Measurements from ENCODE around the gene ABCG4.
A peak's percentile ranks its signal among the peaks of the same experiment; 100 is the strongest.
"Not testable (repeated sequence)": the region's sequence is repeated elsewhere in the genome, so short reads cannot be mapped to it uniquely, and the experiment has no call there.

ABCG4 gene

DNA sequence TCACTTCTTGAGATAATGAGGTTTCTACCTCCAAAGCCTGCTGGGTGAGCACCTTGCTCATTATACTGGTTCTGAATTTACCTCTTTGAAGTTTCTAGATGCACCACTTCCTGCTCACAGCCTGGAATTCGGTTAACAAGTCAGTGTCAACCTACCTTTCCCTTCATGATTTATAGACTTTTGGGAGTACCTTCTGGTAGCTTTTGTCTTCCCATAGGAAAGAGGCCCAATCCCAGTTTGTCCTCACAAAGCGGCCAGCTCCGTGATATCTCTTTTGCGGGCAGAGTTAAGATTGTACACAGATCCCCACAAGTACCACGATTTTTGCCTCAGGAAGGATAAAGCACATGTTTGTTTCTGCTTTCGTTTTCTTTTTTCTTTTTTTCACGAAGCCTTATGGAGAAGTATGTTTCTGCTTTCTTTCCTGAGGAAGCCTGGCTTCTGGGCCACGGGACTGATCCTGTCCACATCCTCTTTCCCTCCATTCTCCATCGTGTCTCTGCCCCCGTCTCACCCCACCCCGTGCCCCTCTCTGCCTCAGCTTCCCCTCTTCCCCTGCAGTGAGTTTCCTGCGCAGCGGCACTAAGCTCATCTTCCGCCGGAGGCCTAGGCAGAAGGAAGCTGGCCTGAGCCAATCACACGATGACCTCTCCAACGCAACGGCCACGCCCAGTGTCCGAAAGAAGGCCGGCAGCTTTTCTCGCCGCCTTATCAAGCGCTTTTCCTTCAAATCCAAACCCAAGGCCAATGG, 33.2 kb upstream of the ABCG4 start:
- no peak for DNase-seq (ENCODE audit: low read depth, low spot score)

DNA sequence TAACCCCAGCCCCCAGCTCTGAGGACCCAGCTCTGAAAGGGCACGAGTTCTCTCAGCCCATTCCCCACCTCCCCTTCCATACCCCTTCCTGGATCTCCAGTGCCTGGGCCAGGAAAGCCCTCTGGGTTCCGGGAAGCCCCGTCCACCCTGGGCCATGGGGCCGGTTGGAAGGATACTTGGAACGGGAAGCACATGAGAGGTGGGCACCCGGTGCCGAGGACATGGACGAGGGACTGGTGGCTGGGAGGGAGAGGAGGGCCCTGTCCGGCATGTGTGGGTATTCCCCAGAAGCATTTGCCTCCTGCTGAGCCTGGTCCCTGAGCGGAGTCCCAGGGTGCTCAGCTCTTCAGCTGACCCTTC, 32.6 kb upstream of the ABCG4 start:
- DNase-seq (ENCODE audit: low read depth, low spot score): no peak

DNA sequence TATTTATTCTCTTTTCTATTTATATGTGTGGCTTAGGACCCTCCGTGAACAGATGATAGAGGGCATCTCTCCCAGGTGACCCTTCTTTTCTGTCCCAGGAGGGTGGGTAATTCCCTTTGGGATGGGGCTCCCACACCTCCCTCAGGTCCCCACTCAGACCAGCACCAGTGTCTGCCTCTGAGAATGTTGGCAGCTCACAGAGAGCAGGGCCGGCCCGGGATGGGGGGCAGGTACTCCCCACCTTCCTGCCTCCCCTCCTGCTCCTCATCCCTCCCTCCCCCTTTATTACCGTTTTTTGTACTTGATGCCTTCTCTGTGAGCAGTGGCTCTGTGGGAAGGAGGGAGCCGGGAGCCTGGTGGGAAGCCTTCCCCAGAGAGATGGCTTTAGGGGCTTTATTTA, 32.3 kb upstream of the ABCG4 start:
- no peak for DNase-seq (ENCODE audit: low read depth, low spot score)

DNA sequence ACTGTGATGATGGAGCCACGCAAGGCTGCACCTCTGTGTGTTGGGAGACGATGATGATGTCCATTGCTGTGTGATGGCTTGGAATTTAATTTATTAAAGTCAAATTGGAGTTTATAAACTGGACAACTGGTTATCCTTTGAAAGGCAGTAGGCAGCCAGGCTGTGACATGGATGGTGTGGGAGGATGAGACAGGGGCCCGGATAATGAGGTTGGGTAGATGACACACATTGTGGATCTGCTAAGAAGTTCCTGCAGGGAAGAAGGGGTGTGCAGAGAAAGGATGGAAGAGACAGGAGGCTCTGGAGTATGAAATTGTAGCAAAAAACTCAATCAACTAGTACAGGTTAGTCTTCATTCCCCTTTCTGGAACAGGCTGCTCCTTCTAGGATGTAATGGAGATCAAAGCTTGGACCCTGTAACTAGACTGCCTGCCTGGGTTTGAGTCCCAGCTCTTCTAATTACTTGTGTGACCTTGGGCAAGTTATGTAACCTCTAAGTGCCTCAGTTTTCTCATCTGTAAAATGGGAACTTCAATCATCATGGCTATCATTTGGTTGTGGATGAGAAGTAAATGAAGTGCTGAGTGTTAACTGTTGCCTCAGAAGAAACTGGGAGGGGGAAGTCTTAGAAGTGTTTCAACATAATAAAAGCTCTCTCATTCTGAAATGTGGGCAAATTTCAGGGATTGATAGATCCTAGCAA, 31.7 kb upstream of the ABCG4 start:
- DNase-seq (ENCODE audit: low read depth, low spot score): no peak

DNA sequence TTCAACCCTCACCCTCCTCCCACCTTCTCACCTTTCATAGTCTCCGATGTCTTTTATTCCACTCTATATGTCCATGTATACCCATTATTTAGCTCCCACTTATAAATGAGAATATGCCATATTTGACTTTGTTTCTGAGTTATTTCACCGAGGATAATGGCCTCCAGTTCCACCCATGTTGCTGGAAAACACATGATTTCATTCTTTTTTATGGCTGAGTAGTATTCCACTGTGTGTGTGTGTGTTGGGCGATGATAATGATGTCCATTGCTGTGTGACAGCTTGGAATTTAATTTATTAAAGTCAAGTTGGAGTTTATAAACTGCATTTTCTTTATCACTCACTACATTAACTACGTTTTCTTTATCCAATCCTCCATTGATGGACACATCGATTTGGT, 30.6 kb upstream of the ABCG4 start:
- no peak for DNase-seq (ENCODE audit: low read depth, low spot score)

DNA sequence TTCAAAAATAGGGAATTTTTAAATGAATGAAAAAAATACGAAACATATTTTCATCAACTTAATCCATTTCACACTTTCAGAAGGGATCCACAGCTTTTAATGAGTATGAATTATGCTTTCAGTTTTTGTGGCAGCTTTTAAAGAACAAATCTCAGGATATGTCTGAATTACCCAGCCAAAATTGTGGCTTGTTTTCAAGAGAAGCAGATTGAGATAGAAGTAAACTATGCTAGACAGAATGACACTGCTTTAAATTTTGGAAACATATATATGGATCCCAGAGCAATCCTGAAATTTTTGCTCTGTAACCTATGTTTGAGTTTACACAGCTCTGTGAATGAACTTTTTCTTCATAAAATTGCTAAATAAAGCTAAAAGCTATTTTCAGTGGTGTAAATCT, 29.9 kb upstream of the ABCG4 start:
- DNase-seq (ENCODE audit: low read depth, low spot score): no peak

DNA sequence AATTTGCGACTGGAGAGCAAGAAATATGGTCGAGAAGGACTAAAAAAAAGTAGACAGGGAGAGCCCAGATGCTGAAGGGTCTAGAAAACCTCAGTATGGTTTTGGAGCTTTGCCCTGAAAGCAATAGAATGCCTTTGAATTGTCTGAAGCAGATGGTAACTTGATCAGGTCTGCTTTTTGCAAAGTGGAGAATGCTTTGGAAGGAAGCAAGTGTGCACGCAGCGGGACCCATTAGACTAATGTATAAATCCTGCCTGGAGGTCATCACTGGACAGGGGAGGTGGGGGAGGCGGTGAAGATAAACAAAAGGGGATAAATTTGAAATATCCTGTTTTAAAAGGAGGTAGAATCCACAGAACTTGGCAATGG, 28.2 kb upstream of the ABCG4 start:
- no peak for DNase-seq (ENCODE audit: low read depth, low spot score)

DNA sequence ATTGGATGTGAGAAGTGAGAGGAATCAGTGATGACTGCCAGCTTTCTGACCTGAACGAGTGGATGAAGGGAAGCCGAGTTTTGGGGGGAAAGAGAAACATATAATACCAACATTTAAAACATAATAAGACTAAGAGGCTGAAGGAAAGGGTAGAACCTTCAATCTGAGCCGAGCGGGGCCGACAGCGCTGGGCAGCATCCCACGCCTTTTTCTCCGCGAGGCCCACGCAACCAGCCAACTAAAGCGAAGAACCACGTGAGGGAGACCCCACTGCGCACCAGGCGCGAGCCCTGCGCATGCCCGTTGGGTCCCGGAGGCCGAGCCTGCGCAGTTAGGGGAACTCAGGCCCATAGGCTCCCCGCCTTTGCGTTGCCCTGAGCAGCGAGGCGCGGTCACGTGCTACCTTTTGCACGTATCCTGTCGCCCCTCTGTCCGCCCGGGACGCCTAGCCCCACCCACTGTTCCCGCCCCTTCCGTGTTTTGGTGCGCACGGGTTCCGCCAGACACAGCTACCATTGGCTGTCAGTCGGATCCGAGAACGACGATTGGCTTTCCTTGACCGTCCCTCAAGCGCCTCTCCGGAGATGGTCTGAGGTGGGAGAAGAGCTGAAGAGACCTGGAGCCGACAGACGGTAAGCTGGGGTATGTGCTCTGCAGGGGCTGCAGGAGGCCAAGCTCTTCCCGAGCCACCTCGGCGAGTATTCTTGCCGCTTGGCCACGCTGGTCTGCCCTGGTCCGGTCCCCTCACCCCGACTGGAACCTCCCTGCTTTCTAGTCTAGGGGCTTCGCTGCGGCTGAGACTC, 27.6 kb upstream of the ABCG4 start, which contains the start of gene HINFP:
HINFP (plus strand) TSS at position 573 of the 803 bp plus-strand sequence. CDS start 5,365 bp downstream, outside the sequence.
- peak; percentile 98 for DNase-seq (ENCODE audit: low read depth, low spot score)

DNA sequence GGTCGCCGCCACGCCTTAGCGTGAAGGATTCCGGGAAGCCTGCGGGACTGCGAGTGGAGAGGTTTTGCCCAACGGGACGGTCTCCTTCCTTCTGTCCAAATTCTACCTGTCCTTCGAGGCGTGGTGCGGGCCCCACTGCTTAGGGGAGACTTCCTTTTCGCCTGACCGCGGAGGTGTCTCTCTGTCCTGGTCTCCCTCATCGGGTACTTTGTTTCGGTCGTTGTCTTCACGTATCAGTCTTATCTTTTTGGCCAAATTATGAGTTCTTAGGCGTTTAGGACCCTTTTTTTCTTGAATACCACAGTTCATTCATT, 27.1 kb upstream of the ABCG4 start:
- DNase-seq (ENCODE audit: low read depth, low spot score): no peak

DNA sequence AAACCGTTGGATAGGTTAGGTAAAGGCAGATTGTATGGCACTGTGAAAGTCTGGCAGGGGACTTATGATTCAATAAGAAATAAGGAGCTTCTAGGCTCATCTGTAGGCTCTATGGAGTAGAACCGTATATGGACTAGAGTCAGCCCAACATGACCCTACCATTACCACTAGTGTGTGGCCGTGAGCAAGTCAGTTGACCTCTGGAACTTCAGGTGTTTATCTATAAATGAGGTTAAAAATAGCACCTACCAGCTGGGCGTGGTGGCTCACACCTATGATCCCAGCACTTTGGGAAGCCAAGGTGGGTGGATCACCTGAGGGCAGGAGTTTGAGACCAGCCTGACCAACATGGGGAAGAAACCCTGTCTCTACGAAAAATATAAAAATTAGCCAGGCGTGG, 23.0 kb upstream of the ABCG4 start:
- DNase-seq (ENCODE audit: low read depth, low spot score): no peak

DNA sequence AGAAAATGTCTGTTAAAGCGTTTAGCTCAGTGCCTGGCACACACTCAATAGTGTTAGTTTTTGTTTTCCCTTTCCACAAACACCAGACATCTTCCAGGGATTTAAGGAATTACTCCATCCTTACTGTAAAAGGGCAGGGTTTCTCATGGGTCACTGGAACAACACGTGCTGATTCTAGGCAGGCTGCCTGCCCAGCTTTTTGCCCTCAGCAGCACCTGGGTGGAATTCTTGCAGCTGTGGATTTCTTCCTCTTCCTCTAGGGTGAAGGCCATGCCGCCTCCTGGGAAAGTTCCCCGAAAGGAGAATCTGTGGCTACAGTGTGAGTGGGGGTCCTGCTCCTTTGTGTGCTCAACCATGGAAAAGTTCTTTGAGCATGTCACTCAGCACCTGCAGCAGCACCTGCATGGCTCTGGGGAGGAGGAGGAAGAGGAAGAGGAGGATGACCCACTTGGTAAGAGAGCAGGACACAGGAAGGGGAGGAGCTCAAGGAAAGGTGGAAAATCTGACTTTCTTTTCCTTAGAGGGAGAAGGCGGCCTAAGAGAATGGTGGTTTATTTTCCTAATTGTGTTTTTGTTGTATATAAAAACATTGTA, 22.1 kb upstream of the ABCG4 start:
- DNase-seq (ENCODE audit: low read depth, low spot score): no peak

DNA sequence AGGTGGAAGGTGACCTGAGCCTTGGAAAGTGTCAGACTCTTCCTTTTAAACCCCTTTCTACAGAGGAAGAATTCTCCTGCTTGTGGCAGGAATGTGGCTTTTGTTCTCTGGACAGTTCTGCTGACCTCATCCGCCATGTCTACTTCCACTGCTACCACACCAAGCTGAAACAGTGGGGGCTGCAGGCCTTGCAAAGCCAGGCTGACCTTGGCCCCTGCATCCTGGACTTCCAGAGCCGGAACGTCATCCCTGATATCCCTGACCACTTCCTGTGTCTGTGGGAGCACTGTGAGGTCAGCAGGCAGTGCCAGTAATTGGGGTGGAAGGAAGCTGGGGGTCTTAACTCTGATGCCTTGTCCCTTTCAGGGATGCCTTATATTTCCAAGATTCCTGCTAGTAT, 18.2 kb upstream of the ABCG4 start:
- DNase-seq (ENCODE audit: low read depth, low spot score): no peak

DNA sequence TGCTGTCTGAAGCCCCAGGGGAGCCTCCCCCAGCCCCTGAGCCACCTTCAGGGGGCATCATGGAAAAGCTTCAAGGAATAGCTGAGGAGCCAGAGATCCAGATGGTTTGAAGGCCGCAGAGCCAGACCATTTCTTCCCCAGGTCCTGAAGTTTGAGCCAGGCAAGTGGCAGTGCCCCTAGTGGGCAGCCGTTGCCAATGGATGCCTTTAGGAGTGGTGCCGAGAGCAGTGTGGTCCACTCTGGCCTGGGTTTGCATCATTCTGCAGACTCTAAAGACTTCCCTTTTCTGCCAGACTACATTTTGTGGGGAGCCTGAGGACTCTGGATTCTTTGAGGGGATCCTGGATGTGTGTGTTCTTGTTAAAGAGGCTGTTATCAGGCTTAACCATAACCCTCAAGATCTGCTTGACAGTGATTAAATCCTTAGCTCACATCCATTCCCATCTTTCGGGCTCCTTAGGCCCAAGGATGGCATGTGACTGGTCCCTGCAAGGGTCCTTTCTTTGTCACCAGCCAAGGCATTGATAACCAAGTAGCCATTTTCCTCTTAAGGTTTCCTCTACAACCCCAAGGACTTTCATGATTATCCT, 14.4 kb upstream of the ABCG4 start:
- DNase-seq (ENCODE audit: low read depth, low spot score): no peak

DNA sequence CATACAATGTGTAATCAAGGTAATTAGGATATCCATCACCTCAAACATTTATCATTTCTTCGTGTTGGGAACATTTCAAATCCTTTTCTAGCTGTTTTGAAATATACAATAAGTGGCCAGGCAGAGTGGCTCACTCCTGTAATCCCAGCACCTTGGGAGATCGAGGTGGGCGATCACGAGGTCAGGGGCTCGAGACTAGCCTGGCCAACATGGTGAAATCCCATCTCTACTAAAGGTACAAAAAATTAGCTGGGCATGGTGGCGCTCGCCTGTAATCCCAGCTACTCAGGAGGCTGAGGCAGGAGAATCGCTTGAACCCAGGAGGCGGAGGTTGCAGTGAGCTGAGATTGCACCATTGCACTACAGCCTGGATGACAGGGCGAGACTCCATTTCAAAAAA, 9.6 kb upstream of the ABCG4 start:
- not testable (repeated sequence) for DNase-seq (ENCODE audit: low read depth, low spot score)

DNA sequence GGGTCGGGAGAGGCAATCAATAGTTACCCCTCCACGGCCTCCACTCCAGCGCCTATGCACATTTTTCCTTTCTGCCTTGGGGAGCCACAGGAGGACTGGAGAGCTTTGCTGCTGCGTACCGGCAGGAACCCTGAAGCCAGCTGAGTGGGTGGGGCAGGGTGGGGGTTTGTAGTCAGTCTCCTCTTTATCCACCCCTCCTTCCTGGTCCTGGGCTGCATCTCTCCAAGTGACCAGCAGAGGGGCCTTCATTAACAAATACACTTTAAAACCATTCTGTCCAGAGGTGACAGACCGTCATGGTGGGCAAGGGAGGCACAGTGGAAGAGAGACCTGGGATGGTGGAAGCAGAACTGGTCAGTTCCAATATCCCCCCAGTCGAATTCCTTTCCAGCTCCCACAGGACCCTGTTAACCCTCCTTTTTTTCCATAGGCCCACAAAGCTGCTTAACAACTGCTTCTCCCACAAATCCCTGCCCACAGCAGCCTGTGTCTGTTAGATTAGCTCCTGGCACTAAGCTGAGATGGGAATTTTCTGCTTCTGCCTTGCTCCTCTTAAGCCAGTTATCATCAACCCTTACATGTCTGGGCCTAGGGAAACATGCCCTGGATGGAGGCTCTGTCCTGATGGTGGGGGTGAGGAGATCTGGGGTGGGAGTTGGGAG, 3.9 kb upstream of the ABCG4 start:
- no peak for DNase-seq (ENCODE audit: low read depth, low spot score)

DNA sequence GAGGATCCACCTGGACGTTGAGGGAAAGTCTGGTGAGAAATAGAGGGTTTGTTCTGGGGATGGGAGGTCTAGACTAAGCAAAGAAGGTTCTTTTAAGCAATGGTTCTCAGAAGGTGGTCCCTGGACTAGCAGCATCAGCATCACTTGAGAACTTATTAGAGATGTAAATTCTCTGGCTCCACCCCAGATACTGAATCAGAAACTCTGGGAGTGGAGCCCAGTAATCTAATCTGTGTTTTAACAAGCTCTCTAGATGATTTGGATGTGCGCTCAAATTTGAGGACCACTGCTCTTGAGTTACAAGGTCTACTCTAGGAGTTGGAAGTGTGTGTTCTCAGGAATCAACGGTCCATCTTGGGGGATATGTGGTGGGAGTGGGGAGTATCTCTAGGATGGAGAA, 3.3 kb upstream of the ABCG4 start:
- no peak for DNase-seq (ENCODE audit: low read depth, low spot score)

DNA sequence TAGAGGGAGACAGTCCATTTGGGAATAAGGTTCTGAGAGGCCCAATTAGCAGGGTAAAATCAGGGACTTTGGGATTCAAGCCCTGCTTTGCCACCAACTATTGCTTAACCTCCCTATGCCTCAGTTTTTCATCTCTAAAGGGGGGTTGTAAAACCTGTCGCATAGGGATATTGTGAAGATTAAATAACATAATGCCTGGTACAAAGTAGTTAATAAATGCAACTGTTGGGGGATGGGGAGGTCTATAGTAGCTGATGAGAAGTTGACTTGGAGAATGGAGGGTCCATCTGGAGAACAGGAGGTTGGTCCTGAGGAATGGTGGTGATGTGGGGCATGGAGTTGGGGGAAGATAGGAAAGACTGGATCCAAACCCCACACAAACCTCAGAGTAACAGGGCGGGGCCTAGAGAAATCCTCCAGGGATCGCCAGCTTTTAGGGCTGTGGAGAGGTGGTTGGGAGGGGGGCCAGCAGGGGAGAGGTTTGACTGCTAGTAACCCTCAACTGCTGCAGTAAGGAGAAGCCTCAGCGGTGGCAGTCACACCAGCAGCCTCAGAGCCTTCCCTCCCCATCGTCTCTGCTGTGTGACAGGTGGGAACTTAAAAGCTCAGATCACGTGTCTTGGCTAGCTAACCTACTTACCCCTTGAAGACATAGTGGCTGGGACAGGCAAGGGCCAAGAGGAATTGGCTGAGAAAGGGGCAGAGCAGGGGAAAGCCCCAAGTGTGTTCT, 1.1 kb upstream of the ABCG4 start:
- DNase-seq (ENCODE audit: low read depth, low spot score): no peak

DNA sequence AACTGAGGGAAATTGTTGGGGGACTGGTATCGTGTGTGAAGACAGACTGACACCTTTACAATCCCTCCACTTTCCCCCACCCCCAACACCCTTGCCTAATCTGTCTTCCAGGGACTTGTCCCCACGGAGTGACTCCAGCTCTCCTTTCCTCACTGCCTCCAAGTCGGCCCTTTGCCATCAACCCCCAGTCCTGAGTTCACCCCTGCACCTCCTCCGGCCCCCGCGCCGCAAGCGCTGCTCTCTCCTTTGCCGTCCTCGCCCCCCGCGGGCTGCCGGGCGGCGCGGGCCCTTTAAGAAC, 183 bp upstream of the ABCG4 start:
- DNase-seq (ENCODE audit: low read depth, low spot score): no peak

DNA sequence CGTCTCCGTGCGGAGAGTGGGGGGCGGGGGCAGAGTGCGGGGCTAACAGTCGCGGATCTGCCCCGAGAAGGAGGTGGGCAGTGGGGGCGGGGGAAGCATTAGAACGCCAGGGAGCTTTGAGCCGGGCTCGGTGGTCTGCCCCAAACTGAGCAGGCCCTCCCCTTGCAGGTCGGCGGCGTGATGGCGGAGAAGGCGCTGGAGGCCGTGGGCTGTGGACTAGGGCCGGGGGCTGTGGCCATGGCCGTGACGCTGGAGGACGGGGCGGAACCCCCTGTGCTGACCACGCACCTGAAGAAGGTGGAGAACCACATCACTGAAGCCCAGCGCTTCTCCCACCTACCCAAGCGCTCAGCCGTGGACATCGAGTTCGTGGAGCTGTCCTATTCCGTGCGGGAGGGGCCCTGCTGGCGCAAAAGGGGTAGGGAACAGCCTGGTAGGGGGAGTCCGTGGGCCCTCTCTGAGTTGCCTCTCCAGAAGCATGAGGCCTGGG, 979 bp downstream of the ABCG4 start:
- no peak for DNase-seq (ENCODE audit: low read depth, low spot score)

DNA sequence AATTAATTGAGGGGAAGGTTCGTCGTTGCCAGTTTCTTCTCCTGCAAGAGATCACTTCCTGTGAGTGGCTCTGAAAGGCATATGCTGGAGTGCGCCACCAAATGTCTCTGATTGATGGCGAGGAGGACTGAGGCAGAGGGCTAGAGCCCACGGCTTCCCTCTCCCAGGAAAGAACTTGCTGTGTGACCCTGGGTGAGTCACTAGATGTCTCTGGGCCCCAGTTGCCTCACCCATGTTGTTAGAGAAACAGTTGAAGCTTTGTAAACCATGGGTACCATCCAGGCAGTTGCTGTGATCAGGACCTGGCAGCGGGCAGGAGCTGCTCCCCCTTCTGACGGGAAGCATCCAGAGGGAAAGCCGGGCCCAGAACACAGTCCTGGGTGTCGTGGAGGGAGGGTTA, 3.2 kb downstream of the ABCG4 start:
- no peak for DNase-seq (ENCODE audit: low read depth, low spot score)

DNA sequence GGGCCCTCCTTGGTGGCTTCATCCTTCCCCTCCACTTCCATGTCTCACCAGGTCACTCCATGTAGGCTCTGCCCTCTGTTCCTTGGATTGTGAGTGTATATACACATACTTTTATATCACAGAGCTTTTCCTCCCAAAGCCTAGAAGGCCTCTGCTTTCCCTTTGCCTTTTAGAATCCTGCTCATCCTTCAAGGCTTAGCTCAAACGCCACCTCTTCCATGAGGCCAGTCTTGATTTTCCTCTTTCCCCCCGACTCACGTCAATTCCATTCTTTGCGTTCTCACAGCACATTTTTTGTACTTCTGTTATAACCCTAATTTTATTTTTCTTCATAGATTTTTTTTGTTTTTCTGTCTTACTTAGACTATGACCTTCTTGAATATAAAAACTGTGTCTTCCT, 3.8 kb downstream of the ABCG4 start:
- no peak for DNase-seq (ENCODE audit: low read depth, low spot score)
